A549 (cell line): ENCODE data around the gene JAM3. TPM values are rescaled to one million over a fixed set of nuclear protein-coding genes. Genes with fewer than 3 reads are reported as not detected.

Experiments used
- ATAC-seq, 2 experiments: fragments of 200-7000 bp in 1 of 2; fragments of >200 bp in 1 of 2; cut with Nextera tagmentation in 1 of 2; cut with Tn5 transposase in 1 of 2; 3 replicates each; pipeline versions ENCODE4 v1.8.0 to v1.9.1; 2018 to 2020; ENCODE audit warnings: mild to moderate bottlenecking in 1 of 2, moderate library complexity in 1 of 2
- CTCF ChIA-PET: fragments of 300-600 bp; sonication (Branson Sonifier 250); formaldehyde crosslinking; extraction: SDS; loops from one replicate; lab custom pipeline; 2021; ENCODE audit warnings: antibody characterized with exemption, inconsistent platforms; lab: Yijun Ruan, JAX
- POLR2A ChIA-PET: fragments of 350-600 bp; formaldehyde crosslinking; extraction: SDS; loops from one replicate; lab custom pipeline; 2021; ENCODE audit warnings: antibody characterized with exemption, inconsistent platforms; lab: Yijun Ruan, JAX
- DNase-seq, 2 experiments: peaks; one replicate each; pipeline versions ENCODE4 v3.0.0 to v3.0.0-alpha.2; 2011 to 2016; ENCODE audit warnings: low read depth in 1 of 2, low spot score in 1 of 2
- FAIRE-seq: peaks from 2 replicates; lab custom pipeline; 2011; peaks lifted over from hg19 to GRCh38; lab: Jason Lieb, UNC
- H3K27ac ChIP-seq, 2 experiments: fragments of >200 bp; sonication (Bioruptor Twin); formaldehyde crosslinking; 3 replicates each; pipeline ENCODE4 v1.5.1; 2016 to 2017
- H3K4me1 ChIP-seq: fragments of >200 bp; sonication (Bioruptor Twin); formaldehyde crosslinking; 3 replicates; pipeline ENCODE4 v1.6.1; 2016
- H3K4me2 ChIP-seq: fragments of >200 bp; sonication (Bioruptor Twin); formaldehyde crosslinking; 3 replicates; pipeline ENCODE4 v1.6.1; 2016
- H3K4me3 ChIP-seq: fragments of >200 bp; sonication (Bioruptor Twin); formaldehyde crosslinking; 3 replicates; pipeline ENCODE4 v1.5.1; 2016
- H3K9me3 ChIP-seq: fragments of >200 bp; sonication (Bioruptor Twin); formaldehyde crosslinking; 3 replicates; pipeline ENCODE4 v1.6.1; 2016
- CBX8 ChIP-seq: fragments of 200-600 bp; sonication (generic); IDR thresholded peaks from 2 replicates; pipeline ENCODE4 v1.6.1; 2016
- EP300 ChIP-seq, 2 experiments: fragments of >200 bp; sonication (Bioruptor Twin); formaldehyde crosslinking; IDR thresholded peaks; 2 replicates in 1 of 2; 3 replicates in 1 of 2; pipeline ENCODE4 v1.6.1; 2016 to 2017
- ESRRA ChIP-seq: fragments of 150-350 bp; IDR thresholded peaks from 2 replicates; pipeline ENCODE4 v1.6.1; 2014; ENCODE audit warnings: mild to moderate bottlenecking, low read length, borderline replicate concordance
- FOSB ChIP-seq: fragments of 250-450 bp; sonication (Bioruptor Pico); IDR thresholded peaks from 2 replicates; pipeline ENCODE4 v1.5.0; 2020; ENCODE audit warnings: mild to moderate bottlenecking, moderate library complexity
- FOXS1 ChIP-seq: fragments of 250-450 bp; sonication (Bioruptor Pico); IDR thresholded peaks from 2 replicates; pipeline ENCODE4 v1.5.0; 2020; ENCODE audit warnings: mild to moderate bottlenecking, moderate library complexity
- HOXA7 ChIP-seq: fragments of 250-450 bp; sonication (Bioruptor Pico); IDR thresholded peaks from 2 replicates; pipeline ENCODE4 v1.5.0; 2020; ENCODE audit warnings: mild to moderate bottlenecking, moderate library complexity
- HOXB13 ChIP-seq: fragments of 250-450 bp; sonication (Bioruptor Pico); IDR thresholded peaks from 2 replicates; pipeline ENCODE4 v1.5.0; 2020; ENCODE audit warnings: low read depth, mild to moderate bottlenecking, moderate library complexity
- HOXB5 ChIP-seq: fragments of 250-450 bp; sonication (Bioruptor Pico); IDR thresholded peaks from 2 replicates; pipeline ENCODE4 v1.5.0; 2020; ENCODE audit warnings: mild to moderate bottlenecking, moderate library complexity
- JUNB ChIP-seq: fragments of >200 bp; sonication (Bioruptor Twin); formaldehyde crosslinking; IDR thresholded peaks from 2 replicates; pipeline ENCODE4 v1.6.1; 2016
- KDM1A ChIP-seq: fragments of 200-600 bp; sonication (generic); IDR thresholded peaks from 2 replicates; pipeline ENCODE4 v1.6.1; 2016; ENCODE audit warnings: low read depth, mild to moderate bottlenecking
- NR3C1 ChIP-seq: fragments of >200 bp; sonication (Bioruptor Twin); formaldehyde crosslinking; IDR thresholded peaks from 3 replicates; pipeline ENCODE4 v1.6.1; 2017
- PHF8 ChIP-seq: fragments of 200-600 bp; sonication (generic); IDR thresholded peaks from 2 replicates; pipeline ENCODE4 v1.6.1; 2016; ENCODE audit warnings: low read depth, mild to moderate bottlenecking, antibody characterized with exemption, moderate library complexity, borderline replicate concordance
- RFX5 ChIP-seq: fragments of 450-650 bp; IDR thresholded peaks from 2 replicates; pipeline ENCODE4 v1.7.1; 2014; ENCODE audit warnings: antibody characterized with exemption, mild to moderate bottlenecking, moderate library complexity
- WGBS: methylation state at CpG from one replicate; pipeline ENCODE4 v1.1.6; 2017; ENCODE audit errors: missing lambda C conversion rate; 5-methylcytosine and 5-hydroxymethylcytosine counted together
- polyA plus RNA-seq, 4 experiments: library from polyadenylated mRNA; depleted of rRNA in 3 of 4; stranded (reverse); fragments of >200 nt; fragmentation: RNase III in 1 of 4; extraction: RNeasy Plus Mini Kit Qiagen cat#74134 plus additional on column Dnase treatment in 1 of 4; gene quantifications; 2 replicates in 3 of 4; 3 replicates in 1 of 4; pipeline ENCODE4 v1.2.3, GENCODE V29; 2011 to 2017
- TF ChIP-seq, protein P1 (sequence below): IDR thresholded peaks from 2 replicates; pipeline ENCODE4 v1.6.1; 2012
- TF ChIP-seq, protein P2 (sequence below): fragments of 450-650 bp; IDR thresholded peaks from 2 replicates; pipeline ENCODE4 v1.6.1; 2014; ENCODE audit warnings: antibody characterized with exemption
- TF ChIP-seq, protein P3 (sequence below): IDR thresholded peaks from 2 replicates; pipeline ENCODE4 v1.6.1; 2012
- TF ChIP-seq, protein P4 (sequence below): fragments of >200 bp; sonication (Bioruptor Twin); formaldehyde crosslinking; IDR thresholded peaks from 3 replicates; pipeline ENCODE4 v1.6.1; 2016
- TF ChIP-seq, protein P5 (sequence below): fragments of 250-450 bp; sonication (Bioruptor Pico); IDR thresholded peaks from 2 replicates; pipeline ENCODE4 v1.5.0; 2021; ENCODE audit warnings: mild to moderate bottlenecking, moderate library complexity, borderline replicate concordance
- TF ChIP-seq, protein P6 (sequence below): fragments of 200-600 bp; sonication (generic); IDR thresholded peaks from 2 replicates; pipeline ENCODE4 v1.6.1; 2016; ENCODE audit warnings: antibody characterized with exemption, mild to moderate bottlenecking, moderate library complexity

JAM3 gene
- polyA plus RNA-seq, 2 of the 4 experiments (the other 2 are of a cell fraction): 4.0 to 5.2 TPM

DNA sequence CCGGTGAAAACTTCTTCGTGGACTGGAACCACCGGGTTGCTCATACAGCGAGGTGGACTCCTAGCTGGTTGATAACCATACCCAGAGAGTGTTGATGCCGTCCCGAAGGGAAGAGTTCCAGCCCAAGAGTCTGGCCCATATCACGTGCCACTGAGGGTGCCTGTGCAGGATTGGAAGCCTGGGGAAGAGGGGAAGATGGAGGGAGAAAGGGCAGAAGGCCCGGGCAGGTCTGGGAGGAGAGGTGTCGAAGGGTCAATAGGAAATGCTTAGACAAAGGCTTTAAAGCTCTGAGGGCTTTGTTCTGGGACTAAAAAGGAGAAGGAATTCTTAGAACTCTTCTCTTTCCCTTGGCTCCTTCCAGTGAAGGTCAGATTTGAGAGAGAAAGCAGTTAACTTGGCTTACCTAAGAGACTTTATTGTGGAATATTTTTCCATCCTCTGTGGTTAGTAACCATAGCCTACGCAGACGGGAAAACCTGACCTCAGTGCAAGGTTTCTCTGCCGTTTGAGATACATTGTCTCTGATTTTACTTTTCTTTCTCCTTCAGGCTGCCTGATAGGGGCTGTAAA is 70.5 kb downstream of the JAM3 start:
- POLR2A ChIA-PET: no interaction called here
- TF ChIP-seq, protein P1, sequence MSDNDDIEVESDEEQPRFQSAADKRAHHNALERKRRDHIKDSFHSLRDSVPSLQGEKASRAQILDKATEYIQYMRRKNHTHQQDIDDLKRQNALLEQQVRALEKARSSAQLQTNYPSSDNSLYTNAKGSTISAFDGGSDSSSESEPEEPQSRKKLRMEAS: no peak
- TF ChIP-seq KDM1A (no peak), FOXS1 (CRISPR knock-in tag) (no peak), ESRRA (no peak), EP300 (IDR thresholded peaks at IDR 0.05) (no peak), HOXB5 (CRISPR knock-in tag) (no peak), JUNB (no peak), HOXB13 (CRISPR knock-in tag) (no peak), FOSB (CRISPR knock-in tag) (no peak), HOXA7 (no peak), PHF8 (no peak), NR3C1 (no peak), RFX5 (no peak), CBX8 (no peak)
- TF ChIP-seq, protein P2, sequence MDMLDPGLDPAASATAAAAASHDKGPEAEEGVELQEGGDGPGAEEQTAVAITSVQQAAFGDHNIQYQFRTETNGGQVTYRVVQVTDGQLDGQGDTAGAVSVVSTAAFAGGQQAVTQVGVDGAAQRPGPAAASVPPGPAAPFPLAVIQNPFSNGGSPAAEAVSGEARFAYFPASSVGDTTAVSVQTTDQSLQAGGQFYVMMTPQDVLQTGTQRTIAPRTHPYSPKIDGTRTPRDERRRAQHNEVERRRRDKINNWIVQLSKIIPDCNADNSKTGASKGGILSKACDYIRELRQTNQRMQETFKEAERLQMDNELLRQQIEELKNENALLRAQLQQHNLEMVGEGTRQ: no peak
- TF ChIP-seq, protein P3, sequence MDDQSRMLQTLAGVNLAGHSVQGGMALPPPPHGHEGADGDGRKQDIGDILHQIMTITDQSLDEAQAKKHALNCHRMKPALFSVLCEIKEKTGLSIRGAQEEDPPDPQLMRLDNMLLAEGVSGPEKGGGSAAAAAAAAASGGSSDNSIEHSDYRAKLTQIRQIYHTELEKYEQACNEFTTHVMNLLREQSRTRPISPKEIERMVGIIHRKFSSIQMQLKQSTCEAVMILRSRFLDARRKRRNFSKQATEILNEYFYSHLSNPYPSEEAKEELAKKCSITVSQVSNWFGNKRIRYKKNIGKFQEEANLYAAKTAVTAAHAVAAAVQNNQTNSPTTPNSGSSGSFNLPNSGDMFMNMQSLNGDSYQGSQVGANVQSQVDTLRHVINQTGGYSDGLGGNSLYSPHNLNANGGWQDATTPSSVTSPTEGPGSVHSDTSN: no peak
- TF ChIP-seq, protein P4, sequence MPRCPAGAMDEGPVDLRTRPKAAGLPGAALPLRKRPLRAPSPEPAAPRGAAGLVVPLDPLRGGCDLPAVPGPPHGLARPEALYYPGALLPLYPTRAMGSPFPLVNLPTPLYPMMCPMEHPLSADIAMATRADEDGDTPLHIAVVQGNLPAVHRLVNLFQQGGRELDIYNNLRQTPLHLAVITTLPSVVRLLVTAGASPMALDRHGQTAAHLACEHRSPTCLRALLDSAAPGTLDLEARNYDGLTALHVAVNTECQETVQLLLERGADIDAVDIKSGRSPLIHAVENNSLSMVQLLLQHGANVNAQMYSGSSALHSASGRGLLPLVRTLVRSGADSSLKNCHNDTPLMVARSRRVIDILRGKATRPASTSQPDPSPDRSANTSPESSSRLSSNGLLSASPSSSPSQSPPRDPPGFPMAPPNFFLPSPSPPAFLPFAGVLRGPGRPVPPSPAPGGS: no peak
- TF ChIP-seq, protein P5, sequence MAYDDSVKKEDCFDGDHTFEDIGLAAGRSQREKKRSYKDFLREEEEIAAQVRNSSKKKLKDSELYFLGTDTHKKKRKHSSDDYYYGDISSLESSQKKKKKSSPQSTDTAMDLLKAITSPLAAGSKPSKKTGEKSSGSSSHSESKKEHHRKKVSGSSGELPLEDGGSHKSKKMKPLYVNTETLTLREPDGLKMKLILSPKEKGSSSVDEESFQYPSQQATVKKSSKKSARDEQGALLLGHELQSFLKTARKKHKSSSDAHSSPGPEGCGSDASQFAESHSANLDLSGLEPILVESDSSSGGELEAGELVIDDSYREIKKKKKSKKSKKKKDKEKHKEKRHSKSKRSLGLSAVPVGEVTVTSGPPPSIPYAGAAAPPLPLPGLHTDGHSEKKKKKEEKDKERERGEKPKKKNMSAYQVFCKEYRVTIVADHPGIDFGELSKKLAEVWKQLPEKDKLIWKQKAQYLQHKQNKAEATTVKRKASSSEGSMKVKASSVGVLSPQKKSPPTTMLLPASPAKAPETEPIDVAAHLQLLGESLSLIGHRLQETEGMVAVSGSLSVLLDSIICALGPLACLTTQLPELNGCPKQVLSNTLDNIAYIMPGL (CRISPR knock-in tag): no peak
- TF ChIP-seq, protein P6, sequence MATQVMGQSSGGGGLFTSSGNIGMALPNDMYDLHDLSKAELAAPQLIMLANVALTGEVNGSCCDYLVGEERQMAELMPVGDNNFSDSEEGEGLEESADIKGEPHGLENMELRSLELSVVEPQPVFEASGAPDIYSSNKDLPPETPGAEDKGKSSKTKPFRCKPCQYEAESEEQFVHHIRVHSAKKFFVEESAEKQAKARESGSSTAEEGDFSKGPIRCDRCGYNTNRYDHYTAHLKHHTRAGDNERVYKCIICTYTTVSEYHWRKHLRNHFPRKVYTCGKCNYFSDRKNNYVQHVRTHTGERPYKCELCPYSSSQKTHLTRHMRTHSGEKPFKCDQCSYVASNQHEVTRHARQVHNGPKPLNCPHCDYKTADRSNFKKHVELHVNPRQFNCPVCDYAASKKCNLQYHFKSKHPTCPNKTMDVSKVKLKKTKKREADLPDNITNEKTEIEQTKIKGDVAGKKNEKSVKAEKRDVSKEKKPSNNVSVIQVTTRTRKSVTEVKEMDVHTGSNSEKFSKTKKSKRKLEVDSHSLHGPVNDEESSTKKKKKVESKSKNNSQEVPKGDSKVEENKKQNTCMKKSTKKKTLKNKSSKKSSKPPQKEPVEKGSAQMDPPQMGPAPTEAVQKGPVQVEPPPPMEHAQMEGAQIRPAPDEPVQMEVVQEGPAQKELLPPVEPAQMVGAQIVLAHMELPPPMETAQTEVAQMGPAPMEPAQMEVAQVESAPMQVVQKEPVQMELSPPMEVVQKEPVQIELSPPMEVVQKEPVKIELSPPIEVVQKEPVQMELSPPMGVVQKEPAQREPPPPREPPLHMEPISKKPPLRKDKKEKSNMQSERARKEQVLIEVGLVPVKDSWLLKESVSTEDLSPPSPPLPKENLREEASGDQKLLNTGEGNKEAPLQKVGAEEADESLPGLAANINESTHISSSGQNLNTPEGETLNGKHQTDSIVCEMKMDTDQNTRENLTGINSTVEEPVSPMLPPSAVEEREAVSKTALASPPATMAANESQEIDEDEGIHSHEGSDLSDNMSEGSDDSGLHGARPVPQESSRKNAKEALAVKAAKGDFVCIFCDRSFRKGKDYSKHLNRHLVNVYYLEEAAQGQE: no peak
- Histone ChIP-seq H3K4me1 (no peaks in the 10 kb centered on the region), H3K4me2 (no peak overlapping the region), H3K27ac (no peak overlapping the region), H3K4me3 (no peak overlapping the region), H3K9me3 (peaks cover 17% of the 10 kb centered on the region; the same call in 1 of the 3 replicates)
- ATAC-seq (peak in 1 of 2 experiments; percentile 38; a peak in 3 of 6 replicates), DNase-seq (no peak), FAIRE-seq (no peak)
- 43% methylated on average over 12 of the region's 12 CpGs for WGBS
- CTCF ChIA-PET: interaction anchor here (1.2 to 2.7 kb wide), 2 partner anchors 88 to 212 kb away, joined by 3 to 12 read pairs; no protein-coding TSS in a partner anchor
